Activated naive CD4-positive, alpha-beta T cell treated with anti-CD3 and anti-CD28 coated beads, Interleukin-2, amount 50 U/mL, for 72 hours (primary cell): ENCODE data around the gene NCKIPSD. TPM values are rescaled to one million over a fixed set of nuclear protein-coding genes. Genes with fewer than 3 reads are reported as not detected.
A peak's percentile ranks its signal among the peaks of the same experiment; 100 is the strongest.

Source experiments
- ATAC-seq, 2 donors: fragments of 150-1000 bp; cut with Tn5 transposase; 2 replicates each; pipeline ENCODE4 v1.10.0; 2021; ENCODE audit warnings: mild to moderate bottlenecking in 2 of 2, moderate library complexity in 2 of 2
- DNase-seq, 2 donors: peaks; one replicate each; pipeline ENCODE4 v3.0.0; 2021 to 2022; ENCODE audit warnings: low spot score in 2 of 2
- H3K27ac Mint-ChIP-seq, 2 donors: one replicate each; pipeline ENCODE4 v1.8.0; 2022; ENCODE audit warnings: mild to moderate bottlenecking in 2 of 2, mixed read lengths in 2 of 2
- H3K36me3 Mint-ChIP-seq, 2 donors: one replicate each; pipeline ENCODE4 v1.8.0; 2022; ENCODE audit warnings: mixed read lengths in 2 of 2
- H3K9me3 Mint-ChIP-seq, 2 donors: one replicate each; pipeline ENCODE4 v1.8.0; 2022; ENCODE audit warnings: mixed read lengths in 2 of 2
- total RNA-seq, 2 donors: library from RNA; stranded (reverse); gene quantifications; one replicate each; pipeline ENCODE4 v1.2.3, GENCODE V29; 2022

The NCKIPSD gene
- total RNA-seq, 2 donors from 2014 or later = 45.7 to 77.2 TPM

DNA sequence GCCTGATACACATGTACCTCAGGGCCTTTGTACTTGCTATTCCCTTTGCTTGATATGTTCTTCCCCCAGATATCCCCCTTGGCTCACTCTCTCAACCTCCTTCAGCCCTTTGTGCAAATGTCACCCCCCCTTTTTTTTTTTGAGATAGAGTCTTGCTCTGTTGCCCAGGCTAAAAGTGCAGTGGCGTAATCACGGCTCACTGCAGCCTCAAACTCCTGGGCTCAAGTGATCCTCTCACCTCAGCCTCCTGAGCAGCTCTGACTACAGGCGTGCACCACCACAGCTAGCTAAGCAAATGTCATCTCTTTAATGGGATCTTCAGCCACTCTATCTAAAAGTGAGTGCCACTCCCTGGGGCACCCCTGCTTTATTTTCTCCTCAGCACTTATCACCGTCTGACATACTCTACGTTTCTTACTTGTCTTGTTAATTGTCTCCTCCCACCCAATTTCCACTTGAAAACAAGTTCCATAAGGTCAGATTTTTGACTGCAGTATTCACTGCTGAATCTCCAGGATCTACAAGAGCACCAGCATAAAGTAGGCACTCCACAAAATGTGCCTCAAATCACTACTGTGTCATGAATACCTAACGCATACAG, 16.7 kb upstream of the NCKIPSD start:
- Mint-ChIP-seq H3K9me3 (no peaks in the 10 kb centered on the region), H3K27ac (peak overlapping the region in 1 of 2 donors; percentile 14), H3K36me3 (peaks cover 0 to 17% of the 10 kb centered on the region in 2 donors)
- no peak for DNase-seq
- ATAC-seq = no peak

DNA sequence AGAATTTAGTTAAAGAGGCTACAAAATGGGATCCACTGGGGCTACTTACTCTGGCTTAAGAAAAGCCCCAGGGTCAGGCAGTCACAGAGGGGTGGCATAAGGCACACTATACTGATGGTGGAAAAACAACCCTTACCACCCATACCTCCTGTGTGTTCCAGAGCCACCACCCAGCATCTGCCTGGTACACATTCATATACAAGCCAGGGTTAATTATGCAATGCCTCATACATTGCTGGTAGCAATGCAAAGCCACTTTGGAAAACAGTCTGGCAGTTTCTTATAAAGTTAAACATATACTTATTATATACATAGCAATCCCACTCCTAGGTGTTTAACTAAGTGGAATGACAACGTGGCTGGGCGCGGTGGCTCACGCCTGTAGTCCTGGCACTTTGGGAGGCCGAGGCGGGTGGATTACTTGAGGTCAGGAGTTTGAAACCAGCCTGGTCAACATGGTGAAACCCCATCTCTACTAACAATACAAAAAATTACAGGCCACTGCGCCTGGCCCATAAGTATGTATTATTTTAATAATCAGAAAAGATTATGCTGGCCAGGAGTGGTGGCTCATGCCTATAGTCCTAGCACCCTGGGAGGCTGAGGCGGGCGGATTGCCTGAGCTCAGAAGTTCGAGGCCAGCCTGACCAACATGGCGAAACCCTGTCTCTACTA, 15.2 kb upstream of the NCKIPSD start:
- H3K27ac Mint-ChIP-seq = no peak overlapping the region
- H3K9me3 Mint-ChIP-seq = no peaks in the 10 kb centered on the region
- peaks cover 0 to 17% of the 10 kb centered on the region in 2 donors for H3K36me3 Mint-ChIP-seq
- DNase-seq (no peak), ATAC-seq (no peak)

DNA sequence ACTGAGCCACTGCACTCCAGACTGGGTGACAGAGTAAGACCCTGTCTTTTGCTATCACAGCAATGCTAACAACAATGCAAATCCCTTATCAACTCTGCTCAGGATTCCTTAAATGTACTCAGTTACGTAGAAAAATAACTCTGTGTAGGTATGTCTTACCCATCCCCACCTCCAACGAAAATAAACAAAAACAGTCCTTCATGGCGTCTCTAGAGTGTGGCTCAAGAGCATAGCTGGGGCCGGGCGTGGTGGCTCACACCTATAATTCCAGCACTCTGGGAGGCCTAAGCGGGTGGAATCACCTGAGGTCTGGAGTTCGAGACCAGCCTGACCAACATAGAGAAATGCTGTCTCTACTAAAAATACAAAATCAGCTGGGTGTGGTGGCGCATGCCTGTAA, 13.2 kb upstream of the NCKIPSD start:
- no peak for DNase-seq
- H3K27ac Mint-ChIP-seq = peak overlapping the region in 1 of 2 donors; percentile 1

DNA sequence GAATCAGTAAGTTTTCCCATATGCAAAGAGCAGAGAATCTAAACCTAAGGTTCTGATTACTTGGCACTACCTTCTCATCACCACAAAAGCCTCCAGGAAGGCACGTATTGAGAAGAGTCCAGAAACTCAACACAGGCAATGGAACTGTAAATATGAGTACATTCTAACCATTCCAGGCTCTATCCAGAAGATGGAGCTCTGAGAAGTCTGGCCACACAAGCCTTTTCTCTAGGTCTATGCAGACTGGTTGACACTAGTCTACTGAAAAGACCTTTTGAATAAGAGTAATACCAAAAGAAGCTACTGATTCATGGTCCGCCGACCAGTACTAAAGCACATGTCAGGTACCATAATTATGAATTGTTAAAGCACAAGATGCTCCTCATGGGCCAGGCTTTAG, 12.2 kb upstream of the NCKIPSD start:
- Mint-ChIP-seq H3K27ac (peak overlapping the region in 1 of 2 donors; percentile 22), H3K9me3 (no peaks in the 10 kb centered on the region), H3K36me3 (peaks cover 0 to 24% of the 10 kb centered on the region in 2 donors)
- no peak for DNase-seq
- no peak for ATAC-seq

More for the DNA sequence above, 13.2 kb upstream of the NCKIPSD start:
- no peaks in the 10 kb centered on the region for H3K9me3 Mint-ChIP-seq
- peaks cover 0 to 24% of the 10 kb centered on the region in 2 donors for H3K36me3 Mint-ChIP-seq
- ATAC-seq = no peak

DNA sequence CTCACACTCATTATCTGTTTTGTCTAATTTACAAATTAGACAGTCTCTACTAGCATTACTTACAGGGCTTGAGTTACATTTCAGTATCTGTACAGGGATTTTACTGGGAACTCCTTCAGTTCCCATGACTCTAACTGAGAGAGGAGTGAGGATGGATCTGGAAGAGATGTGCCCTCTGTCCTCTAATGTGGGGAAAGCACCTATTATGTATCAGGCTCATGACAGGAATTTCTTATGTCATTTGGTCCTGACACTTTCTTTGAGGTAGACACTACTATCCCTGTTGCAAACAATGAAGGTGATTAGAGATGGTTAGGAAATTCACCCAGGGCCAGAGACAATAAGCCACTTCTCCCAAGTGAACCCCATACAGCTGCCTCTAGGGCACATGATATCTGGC, 10.9 kb upstream of the NCKIPSD start:
- no peaks in the 10 kb centered on the region for H3K9me3 Mint-ChIP-seq
- no peak overlapping the region for H3K27ac Mint-ChIP-seq
- ATAC-seq = no peak
- peaks cover 0 to 17% of the 10 kb centered on the region in 2 donors for H3K36me3 Mint-ChIP-seq
- no peak for DNase-seq

DNA sequence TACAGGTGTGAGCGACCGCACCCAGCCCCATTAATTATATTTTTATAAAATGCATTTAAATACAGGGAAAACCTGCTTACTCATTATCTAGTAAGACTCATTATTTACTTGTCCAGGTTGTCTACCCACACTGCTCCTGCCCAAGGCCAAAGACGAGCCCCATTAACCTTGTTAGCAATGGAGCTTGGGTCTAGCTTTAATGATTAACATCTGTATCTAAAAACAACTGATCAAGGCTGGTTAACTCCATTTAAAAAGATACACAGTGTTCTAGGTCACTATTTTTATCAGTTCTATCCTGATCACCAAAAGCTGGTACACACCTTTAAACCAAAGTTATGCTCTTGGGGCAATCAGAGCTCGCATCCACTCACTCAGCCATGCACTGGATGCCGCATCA, 10.4 kb upstream of the NCKIPSD start:
- H3K36me3 Mint-ChIP-seq = peaks cover 0 to 20% of the 10 kb centered on the region in 2 donors
- no peak overlapping the region for H3K27ac Mint-ChIP-seq
- DNase-seq = no peak
- no peaks in the 10 kb centered on the region for H3K9me3 Mint-ChIP-seq
- ATAC-seq = no peak

DNA sequence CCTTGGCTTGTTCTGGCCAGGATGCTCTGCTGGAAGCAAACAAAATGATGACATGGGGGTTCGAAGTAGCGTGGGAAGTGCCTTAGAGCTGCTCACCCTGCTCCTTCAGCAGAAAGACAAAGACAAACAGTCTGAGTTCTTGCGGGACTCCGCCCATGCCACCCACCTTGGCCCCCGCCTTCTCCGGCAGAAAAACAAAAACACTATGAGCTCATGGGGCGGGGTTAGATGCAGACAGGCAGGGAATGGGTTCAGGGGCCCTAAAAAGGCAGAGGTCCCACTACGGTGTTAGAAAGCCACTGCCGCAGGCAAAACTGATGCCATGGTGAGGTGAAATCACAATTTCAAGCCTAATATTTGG, 9.7 kb upstream of the NCKIPSD start:
- Mint-ChIP-seq H3K27ac (peak overlapping the region in 1 of 2 donors; percentile 84), H3K36me3 (peaks cover 0 to 23% of the 10 kb centered on the region in 2 donors), H3K9me3 (no peaks in the 10 kb centered on the region)
- no peak for DNase-seq
- no peak for ATAC-seq

DNA sequence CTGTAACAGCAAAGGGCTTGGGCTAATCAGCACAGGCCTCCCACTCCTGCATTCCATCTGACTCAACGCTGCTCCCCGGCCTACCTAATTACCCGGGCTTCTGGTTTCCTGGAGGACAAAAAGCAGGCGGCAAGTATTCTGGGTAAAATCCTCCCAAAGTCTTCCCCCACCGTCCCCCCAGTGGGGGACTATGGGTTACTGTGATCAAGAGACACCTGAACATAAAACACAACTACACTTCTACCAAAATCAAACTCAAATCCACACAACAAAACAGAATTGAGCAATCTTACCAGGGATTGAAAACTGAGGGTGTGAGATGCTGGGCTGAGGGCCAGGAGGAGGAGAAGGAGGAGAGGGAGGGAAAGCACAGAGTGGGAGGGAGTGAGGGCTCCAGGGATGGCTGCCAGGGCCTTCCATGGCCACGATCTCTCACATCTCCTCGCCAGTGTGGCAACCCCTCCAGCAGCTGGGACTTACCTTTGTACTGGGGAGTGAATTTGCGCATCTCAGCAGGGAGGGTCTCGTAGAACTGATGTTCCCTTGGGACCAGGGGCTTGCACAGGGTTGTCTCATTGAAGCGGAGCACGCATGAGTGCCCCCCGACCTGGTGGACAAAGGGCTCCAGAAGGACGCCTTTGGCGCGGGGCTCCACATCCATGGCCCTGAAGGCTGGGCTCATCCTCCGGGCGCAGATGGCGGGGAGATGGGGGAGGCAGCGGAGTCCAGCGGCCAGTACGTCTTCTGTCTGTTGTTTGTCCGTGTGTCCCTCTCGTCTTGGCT, 9.1 kb upstream of the NCKIPSD start:
- Mint-ChIP-seq H3K9me3 (no peaks in the 10 kb centered on the region), H3K36me3 (peaks cover 0 to 23% of the 10 kb centered on the region in 2 donors), H3K27ac (peak overlapping the region; percentile 23 to 84)
- ATAC-seq (no peak), DNase-seq (no peak)

DNA sequence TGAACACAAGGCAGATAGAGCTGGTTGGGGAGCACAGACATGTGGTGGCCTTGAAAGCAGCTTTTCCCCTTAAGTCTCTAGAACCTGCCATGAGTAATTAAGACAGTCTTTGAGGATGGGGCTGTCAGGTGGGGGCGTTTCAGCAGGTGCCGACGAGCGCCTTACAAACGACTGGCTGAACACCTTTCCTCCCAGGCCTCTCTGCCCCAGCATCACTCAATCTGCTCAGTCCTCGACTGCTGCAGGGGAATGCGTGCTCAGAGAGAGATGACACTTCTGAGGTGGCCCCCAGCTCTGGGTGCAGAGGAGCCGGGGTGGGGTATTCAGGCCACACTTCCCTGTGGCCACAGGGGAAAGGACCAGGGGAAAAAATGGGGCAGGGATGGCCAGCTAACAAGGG, 8.1 kb upstream of the NCKIPSD start:
- no peaks in the 10 kb centered on the region for H3K9me3 Mint-ChIP-seq
- DNase-seq (no peak), ATAC-seq (no peak)
- peak overlapping the region in 1 of 2 donors; percentile 36 for H3K27ac Mint-ChIP-seq
- H3K36me3 Mint-ChIP-seq = peaks cover 0 to 14% of the 10 kb centered on the region in 2 donors

DNA sequence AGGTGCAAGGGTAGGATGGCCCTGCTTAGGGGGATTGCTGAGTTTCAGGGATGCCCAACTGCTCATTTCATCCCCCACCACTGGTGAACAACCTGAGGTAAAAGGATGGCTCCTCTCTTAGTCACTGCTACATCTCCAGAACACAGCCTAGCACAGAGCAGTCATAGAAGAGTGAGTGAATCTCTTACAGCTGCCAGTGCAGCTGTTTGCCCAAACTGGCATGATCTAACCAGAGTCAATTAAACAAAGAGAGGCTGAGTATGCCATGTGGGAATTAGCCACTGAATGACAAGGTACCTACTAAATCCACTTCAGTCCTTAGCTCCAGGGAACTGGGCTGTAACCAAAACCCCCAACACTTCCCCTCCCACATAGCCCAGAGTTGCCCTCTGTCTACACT, 6.8 kb upstream of the NCKIPSD start:
- DNase-seq (no peak), ATAC-seq (peak in 1 of 2 donors; percentile 20)
- Mint-ChIP-seq H3K36me3 (peaks cover 0 to 13% of the 10 kb centered on the region in 2 donors), H3K9me3 (no peaks in the 10 kb centered on the region), H3K27ac (peak overlapping the region in 1 of 2 donors; percentile 5)

DNA sequence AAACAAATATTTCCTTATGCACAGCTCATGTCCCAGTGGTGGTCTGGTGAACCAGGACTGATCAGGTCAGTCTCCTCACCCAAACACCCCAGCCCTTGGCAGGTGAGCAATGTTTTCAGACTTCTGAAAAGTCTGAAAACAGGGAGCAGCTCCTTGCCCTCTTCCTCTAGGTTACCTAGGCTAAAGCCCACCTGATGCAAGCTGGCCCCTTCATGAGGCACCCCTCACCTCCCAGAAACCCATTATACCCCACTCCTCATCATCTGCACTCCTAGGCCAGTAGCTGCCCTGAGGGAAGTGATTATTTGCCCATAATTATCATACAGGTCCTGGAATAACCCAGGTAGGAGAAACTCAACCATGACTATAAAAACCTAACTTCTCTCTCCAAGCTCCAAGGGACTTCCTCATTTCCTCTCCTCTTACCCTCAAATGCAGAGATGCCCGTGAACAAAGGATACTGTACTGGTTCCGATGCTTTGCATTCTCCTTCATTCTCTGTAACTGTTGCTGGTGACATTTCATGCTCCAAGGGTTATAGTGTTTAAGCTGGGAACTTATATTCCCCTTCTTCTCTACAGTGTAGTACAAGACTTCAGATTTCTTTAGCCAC, 5.2 kb upstream of the NCKIPSD start:
- DNase-seq (no peak), ATAC-seq (no peak)
- Mint-ChIP-seq H3K36me3 (peaks cover 0 to 13% of the 10 kb centered on the region in 2 donors), H3K9me3 (no peaks in the 10 kb centered on the region), H3K27ac (peak overlapping the region; percentile 4 to 11)

DNA sequence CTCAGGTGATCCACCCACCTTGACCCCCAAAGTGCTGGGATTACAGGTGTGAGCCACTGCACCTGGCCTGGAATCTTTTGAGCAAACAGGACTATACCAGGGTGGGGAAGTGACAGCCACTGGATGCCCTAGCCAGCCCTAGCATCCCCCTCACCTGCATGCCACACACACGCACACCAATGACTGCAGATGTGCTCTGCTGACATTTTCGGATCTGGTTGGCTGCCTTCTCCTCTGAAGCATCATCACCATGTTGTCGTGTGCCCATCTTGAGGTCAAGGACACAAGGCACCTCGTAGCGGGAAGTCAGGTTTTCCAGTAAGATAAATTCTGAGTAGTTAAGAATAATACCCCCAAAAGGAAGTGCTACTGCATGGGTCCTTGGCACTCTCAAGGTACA, 3.7 kb upstream of the NCKIPSD start:
- Mint-ChIP-seq H3K36me3 (peaks cover 0 to 16% of the 10 kb centered on the region in 2 donors), H3K9me3 (no peaks in the 10 kb centered on the region), H3K27ac (peak overlapping the region in 1 of 2 donors; percentile 24)
- no peak for ATAC-seq
- DNase-seq = no peak

DNA sequence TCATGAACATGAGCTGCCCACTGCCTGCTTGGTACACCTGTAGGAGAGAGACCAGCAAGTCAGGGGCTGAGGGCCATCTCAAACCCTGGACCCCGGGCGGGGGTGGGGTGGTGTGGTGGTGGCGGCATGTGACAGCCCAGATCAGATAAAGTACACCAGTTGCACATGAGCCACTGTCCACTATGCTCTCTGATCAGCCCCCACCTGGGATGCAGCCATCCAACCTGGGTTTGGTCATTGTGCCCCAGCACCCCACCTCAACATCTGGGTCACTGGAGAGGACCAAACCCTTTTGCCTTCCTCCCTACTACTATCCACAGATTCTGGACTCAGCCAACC, 3.0 kb upstream of the NCKIPSD start:
- no peak for ATAC-seq
- peaks cover 0 to 22% of the 10 kb centered on the region in 2 donors for H3K36me3 Mint-ChIP-seq
- H3K27ac Mint-ChIP-seq = peak overlapping the region in 1 of 2 donors; percentile 47
- DNase-seq = no peak
- H3K9me3 Mint-ChIP-seq = no peaks in the 10 kb centered on the region

DNA sequence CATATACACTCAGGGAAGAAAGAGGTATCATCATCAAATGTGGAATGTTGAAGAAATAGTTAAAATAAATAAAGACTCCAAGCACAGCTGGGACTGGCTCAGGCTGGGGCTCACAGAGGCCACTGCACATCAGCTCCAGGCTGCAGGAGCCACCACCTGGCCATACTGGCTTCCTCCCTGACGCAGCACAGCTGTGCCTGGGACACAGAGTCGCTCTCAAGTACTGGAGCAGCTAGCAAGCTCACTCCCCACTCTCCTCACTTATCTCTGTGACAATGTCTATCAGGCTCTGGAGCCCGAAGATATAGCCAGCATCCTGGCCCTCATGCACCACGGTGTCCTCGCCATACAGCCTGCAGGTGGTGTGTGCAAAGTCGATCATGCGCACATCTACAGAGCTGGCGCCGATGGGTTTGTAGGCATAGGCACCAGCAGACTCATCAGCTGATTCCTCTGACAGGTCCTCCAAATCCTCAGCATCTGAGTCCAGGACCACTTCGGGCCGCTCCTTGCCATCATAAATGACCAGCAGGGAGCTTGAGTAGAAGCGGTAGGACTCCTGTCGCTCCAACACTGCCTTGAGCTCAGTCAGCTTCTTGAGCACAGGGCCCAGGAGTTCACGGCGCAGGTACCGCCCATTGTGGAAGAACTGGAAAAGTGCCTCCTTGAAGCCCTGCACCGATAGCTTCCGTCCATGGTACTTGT, 2.5 kb upstream of the NCKIPSD start:
- no peak for ATAC-seq
- Mint-ChIP-seq H3K9me3 (no peaks in the 10 kb centered on the region), H3K36me3 (peaks cover 0 to 23% of the 10 kb centered on the region in 2 donors)

DNA sequence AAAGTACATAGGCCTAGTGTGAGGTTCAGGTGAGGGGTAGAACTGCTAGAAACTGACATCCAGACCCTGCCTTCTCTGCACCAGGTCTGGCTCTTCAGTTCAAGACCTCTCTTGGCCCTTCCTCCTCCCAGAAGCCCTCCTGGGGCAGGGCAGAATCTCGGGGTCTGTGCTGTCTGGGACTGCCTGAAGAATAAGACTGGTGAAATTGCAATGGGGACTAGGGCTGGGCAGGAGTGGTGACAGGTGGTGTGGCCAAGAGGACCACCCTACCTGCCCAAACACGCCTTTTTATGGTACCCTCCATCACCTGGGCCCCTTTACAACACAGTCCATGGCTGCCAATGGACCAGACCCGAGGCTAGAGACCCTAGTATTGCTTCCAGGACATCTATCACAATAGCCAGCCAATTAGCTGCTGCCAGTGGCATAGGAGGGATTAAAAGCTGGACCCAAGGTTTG, 1.5 kb upstream of the NCKIPSD start:
- DNase-seq (no peak), ATAC-seq (no peak)
- H3K9me3 Mint-ChIP-seq = no peaks in the 10 kb centered on the region
- no peak overlapping the region for H3K27ac Mint-ChIP-seq
- H3K36me3 Mint-ChIP-seq = peaks cover 0 to 30% of the 10 kb centered on the region in 2 donors

More for the DNA sequence above, 2.5 kb upstream of the NCKIPSD start:
- no peak for DNase-seq
- H3K27ac Mint-ChIP-seq = no peak overlapping the region

DNA sequence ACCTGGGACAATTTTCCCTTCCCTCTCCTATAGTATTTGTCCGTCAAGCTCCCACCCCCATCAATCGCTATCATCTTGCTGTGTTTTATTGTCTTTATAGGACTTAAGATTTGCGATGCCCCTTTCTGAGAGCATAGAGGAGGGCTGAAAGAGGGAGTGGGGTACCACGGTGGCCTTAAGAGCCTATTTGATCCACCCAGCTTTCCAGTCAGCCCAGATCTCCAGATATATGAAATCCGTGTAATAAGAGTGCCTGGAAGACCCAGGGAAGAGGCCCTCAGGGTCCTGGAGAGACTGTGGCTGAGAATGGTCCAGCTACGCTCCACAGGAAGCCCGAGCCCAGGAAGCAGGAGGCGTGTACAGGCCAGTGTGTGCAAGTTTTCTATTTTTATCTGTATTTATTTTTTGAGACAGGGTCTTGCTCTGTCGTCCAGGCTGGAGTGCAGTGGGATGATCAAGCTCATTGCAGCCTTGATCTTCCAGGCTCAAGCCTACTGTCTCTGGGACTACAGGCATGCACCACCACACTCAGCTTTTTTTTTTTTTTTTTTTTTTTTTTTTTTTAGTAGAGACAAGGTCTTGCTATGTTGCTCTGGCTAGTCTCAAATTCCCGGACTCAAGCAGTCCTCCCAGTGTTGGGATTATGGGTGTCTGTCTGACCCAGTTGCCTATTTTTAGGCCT, 964 bp upstream of the NCKIPSD start:
- Mint-ChIP-seq H3K27ac (peak overlapping the region; percentile 78 to 92), H3K9me3 (no peaks in the 10 kb centered on the region), H3K36me3 (peaks cover 0 to 34% of the 10 kb centered on the region in 2 donors)
- no peak for ATAC-seq
- DNase-seq = no peak
